ENCODE measurements around the gene COL9A1. TPM values are rescaled to one million over a fixed set of nuclear protein-coding genes. Genes with fewer than 3 reads are reported as not detected.

The COL9A1 gene
- total and polyA plus RNA-seq, 2 of the 8 experiments (the other 6 are each of a cell fraction or from before 2014, with no cell fraction given), result 7.9 to 18.1 TPM

GRCh38 chr6:70303034-70303525 is at the start of gene COL9A1 (continued):
- TF ChIP-seq CHD7 (IDR thresholded peaks at IDR 0.05; ENCODE audit: insufficient replicate concordance, low read length), result no peak
